C4-2B (cell line): ENCODE results near the gene COTL1.

Source experiments
- H3K27ac ChIP-seq: fragments of 450-650 bp; 2 replicates; pipeline ENCODE4 v1.5.1; 2017
- ZFX ChIP-seq: fragments of 450-650 bp; IDR thresholded peaks from 2 replicates; pipeline ENCODE4 v1.6.1; 2017
- TF ChIP-seq, protein P1 (sequence below): fragments of 450-650 bp; conservative IDR thresholded peaks from 2 replicates; pipeline ENCODE4 v1.5.1; 2017; ENCODE audit warnings: mild to moderate bottlenecking

COTL1 gene

DNA sequence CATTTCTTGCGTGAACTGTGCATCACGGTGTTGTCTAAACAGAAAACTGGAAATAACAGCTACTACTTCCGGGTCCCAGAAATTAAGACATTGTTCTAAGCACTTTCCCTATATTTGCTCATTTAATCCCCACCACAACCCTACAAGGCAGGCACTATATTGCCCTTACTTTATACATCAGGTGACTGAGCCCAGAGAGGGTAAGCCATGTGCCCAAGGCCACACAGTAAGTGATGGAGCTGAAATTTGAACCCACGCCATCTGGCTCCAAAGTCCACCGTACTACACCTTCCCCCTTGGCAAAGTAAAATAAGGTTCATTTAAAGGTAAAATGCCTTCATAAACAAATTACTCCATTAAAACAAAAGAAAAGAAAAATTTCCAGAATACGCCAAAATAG is 33.2 kb downstream of the COTL1 start:
- TF ChIP-seq, protein P1, sequence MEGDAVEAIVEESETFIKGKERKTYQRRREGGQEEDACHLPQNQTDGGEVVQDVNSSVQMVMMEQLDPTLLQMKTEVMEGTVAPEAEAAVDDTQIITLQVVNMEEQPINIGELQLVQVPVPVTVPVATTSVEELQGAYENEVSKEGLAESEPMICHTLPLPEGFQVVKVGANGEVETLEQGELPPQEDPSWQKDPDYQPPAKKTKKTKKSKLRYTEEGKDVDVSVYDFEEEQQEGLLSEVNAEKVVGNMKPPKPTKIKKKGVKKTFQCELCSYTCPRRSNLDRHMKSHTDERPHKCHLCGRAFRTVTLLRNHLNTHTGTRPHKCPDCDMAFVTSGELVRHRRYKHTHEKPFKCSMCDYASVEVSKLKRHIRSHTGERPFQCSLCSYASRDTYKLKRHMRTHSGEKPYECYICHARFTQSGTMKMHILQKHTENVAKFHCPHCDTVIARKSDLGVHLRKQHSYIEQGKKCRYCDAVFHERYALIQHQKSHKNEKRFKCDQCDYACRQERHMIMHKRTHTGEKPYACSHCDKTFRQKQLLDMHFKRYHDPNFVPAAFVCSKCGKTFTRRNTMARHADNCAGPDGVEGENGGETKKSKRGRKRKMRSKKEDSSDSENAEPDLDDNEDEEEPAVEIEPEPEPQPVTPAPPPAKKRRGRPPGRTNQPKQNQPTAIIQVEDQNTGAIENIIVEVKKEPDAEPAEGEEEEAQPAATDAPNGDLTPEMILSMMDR = no peak
- no peak for TF ChIP-seq ZFX
- H3K27ac ChIP-seq = no peak overlapping the region

DNA sequence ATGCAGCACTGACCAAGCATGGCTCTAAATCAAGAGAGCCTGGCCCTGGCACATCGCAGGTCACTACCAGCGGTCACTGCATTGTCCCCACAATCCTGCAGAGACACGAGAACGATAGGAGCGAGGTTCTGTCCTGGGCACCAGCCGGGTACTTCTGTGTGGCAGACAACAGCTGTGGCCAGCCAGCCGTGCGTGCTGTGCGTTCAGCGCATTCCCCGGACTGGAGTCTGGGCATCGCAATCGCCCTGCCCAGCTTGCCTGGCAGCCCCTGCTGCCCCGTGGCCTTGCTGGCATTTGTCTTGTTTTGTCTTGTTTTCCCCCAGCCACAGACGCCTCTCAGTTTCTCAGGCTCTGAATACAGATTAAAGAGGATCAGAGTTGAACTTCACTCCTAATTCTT is 33.9 kb downstream of the COTL1 start:
- TF ChIP-seq, protein P1 = no peak
- no peak for TF ChIP-seq ZFX
- H3K27ac ChIP-seq = no peak overlapping the region

DNA sequence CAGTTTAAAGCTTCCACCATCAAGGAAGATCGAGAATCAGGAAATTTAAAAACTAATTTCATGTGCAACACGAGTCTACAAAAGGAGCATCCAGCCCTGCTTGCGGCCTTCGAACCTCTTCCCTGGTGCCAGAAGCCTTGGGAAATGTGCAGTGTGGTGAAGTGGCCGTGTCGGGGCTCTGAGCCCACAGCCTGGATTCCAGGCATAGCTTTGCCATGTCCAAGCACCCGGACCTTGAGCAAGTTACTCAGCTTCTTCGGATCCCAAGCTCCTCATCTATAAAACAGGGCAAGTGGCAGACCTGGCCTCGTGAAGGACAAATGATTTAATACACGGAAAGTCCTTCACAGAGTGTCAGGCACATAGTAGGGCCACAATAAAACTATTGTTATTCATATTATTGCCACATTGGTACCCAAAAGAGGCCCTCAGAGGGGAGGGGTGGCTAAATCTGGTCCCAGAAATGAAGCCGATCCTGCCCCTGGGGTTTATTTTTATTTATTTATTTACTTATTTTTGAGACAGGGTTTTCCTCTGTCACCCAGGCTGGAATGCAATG is 34.8 kb downstream of the COTL1 start:
- no peak overlapping the region for H3K27ac ChIP-seq
- TF ChIP-seq, protein P1 = no peak
- TF ChIP-seq ZFX = no peak

DNA sequence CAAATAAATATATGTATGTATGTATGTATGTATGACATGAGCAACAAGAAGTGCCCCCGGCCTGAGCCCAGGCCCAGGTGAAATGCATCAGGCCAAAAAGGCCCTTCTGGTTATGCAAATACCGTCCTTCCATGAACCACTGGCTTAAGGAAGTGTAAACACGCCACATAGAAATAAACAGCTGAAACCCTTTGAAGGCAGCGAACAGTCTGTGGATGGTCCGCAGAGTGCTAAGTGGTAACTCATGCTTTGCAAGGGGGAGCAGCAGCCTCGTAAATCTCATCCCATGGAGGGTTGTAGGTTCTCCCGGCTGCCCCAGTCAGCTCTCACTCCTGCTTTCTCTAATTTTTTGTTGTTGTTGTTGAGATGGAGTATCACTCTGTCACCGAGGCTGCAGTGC is 36.7 kb downstream of the COTL1 start:
- no peak overlapping the region for H3K27ac ChIP-seq
- TF ChIP-seq, protein P1 = no peak
- no peak for TF ChIP-seq ZFX

DNA sequence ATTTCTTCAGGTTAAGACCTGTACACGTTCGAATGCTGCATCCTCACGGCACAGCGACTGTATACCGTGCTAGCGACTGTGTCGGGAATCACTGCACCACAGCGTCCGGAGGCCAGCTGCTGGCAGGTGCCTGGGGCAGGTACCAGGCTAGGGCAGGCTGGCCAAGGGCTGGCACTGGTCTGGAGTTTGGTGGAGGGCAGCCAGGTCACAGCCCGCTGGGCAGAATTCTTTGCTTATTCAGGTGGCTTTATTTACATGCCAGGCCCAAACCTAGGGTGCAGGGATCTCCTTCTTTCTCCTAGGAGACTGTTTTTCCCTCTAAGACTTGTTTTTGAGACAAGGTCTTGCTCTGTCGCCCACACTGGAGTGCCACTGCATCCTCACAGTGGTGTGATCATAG is 37.9 kb downstream of the COTL1 start:
- TF ChIP-seq ZFX = no peak
- TF ChIP-seq, protein P1 = no peak
- no peak overlapping the region for H3K27ac ChIP-seq

DNA sequence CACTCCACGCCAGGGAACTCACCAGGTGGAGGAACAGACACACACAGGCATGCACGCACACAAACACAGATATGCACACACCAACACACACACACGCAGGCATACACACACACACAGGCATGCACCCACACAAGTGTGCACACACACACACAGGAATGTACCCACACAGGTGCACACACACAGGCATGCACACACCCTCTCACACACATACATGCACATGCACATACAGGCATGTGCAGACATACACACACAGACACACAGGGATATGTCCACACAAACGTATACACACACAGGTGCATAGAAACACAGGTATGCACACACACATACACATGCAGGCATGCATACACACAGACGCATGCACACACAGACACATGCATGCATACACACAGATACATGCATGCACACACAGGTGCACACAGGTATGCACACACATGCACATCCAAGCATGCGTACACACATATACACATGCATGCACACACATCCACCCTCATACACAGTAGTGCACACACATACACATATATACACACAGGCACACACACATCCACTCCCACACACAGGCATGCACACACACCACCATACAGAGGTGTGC is 39.2 kb downstream of the COTL1 start:
- TF ChIP-seq, protein P1 = no peak
- TF ChIP-seq ZFX = no peak

DNA sequence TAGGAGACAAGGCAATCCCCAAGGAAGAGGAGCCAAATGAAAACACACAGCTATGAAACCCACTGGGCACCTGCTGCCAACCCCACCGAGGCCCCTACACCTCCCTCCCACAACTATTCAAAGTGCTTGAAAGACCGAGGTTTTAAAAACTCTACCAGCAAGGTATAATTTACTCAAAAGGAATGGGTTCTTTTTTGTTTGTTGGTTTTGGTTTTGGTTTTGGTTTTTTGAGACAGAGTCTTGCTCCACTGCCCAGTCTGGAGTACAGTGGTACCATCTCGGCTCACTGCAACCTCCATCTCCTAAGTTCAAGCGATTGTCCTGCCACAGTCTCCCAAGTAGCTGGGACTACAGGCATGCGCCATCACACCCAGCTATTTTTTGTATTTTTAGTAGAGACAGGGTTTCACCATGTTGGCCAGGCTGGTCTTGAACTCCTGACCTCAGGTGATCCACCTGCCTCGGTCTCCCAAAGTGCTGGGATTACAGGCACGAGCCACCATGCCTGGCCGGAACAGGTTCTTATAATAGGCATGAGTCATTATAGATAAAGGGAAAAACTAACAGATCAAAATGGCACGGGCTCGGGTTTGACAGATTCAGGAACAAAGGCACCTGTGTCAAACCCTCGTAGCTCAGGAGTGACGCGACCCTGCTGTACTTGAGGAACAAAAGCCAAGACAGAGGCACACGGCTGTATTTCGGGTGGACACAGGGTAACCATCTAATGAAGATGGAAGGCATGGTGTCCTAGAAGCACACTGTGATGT is 40.7 kb downstream of the COTL1 start:
- H3K27ac ChIP-seq = no peak overlapping the region
- TF ChIP-seq, protein P1 = no peak
- no peak for TF ChIP-seq ZFX

More for the DNA sequence above, 39.2 kb downstream of the COTL1 start:
- no peak overlapping the region for H3K27ac ChIP-seq
